ES-I3 (cell line): ENCODE results near the gene SELENOS.
A peak's percentile ranks its signal among the peaks of the same experiment; 100 is the strongest.

Source experiments
- H3K36me3 ChIP-seq: 2 replicates; pipeline ENCODE4 v1.6.1; 2013; ENCODE audit warnings: mild to moderate bottlenecking, low read length, control low read depth, moderate library complexity; ENCODE audit not compliant: insufficient read depth
- H3K4me1 ChIP-seq: 2 replicates; pipeline ENCODE4 v1.6.1; 2013; ENCODE audit warnings: mild to moderate bottlenecking, control low read depth, low read length; ENCODE audit not compliant: insufficient read depth
- H3K9ac ChIP-seq: 2 replicates; pipeline ENCODE4 v1.6.1; 2013; ENCODE audit warnings: low read depth, mild to moderate bottlenecking, low read length, moderate library complexity
- H3K9me3 ChIP-seq: 2 replicates; pipeline ENCODE4 v1.6.1; 2013; ENCODE audit warnings: mild to moderate bottlenecking, low read length, moderate library complexity; ENCODE audit not compliant: control insufficient read depth, insufficient read depth

SELENOS gene

GRCh38 chr15:101254157-101255050 lies 22.9 kb downstream of the SELENOS start:
- no peak overlapping the region for H3K9ac ChIP-seq
- no peaks in the 10 kb centered on the region for H3K36me3 ChIP-seq
- peaks cover 13% of the 10 kb centered on the region for H3K4me1 ChIP-seq
- no peaks in the 10 kb centered on the region for H3K9me3 ChIP-seq

DNA sequence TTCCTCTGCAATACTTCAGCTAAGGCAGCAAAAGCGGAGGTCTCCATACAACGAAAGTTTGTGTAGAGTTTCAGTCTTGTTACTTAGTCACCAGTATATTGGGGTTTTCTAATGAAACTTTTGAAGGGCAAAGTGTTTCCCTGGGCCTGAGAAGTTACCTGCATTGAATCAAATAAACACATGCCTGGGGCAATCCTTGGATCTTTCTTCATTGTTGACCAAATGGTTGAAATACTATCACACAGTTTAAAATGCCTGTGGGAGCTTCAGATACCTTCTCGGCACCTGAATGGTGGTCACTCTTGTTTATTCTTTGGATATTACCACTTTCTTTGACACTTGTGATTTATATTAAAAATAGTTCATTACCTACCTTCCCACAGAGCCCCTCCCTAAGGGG lies 24.4 kb downstream of the SELENOS start:
- H3K4me1 ChIP-seq, result peaks cover 14% of the 10 kb centered on the region; the same call in 1 of the 2 replicates
- peak overlapping the region; percentile 59 for H3K9ac ChIP-seq
- H3K9me3 ChIP-seq, result no peaks in the 10 kb centered on the region
- no peaks in the 10 kb centered on the region for H3K36me3 ChIP-seq

DNA sequence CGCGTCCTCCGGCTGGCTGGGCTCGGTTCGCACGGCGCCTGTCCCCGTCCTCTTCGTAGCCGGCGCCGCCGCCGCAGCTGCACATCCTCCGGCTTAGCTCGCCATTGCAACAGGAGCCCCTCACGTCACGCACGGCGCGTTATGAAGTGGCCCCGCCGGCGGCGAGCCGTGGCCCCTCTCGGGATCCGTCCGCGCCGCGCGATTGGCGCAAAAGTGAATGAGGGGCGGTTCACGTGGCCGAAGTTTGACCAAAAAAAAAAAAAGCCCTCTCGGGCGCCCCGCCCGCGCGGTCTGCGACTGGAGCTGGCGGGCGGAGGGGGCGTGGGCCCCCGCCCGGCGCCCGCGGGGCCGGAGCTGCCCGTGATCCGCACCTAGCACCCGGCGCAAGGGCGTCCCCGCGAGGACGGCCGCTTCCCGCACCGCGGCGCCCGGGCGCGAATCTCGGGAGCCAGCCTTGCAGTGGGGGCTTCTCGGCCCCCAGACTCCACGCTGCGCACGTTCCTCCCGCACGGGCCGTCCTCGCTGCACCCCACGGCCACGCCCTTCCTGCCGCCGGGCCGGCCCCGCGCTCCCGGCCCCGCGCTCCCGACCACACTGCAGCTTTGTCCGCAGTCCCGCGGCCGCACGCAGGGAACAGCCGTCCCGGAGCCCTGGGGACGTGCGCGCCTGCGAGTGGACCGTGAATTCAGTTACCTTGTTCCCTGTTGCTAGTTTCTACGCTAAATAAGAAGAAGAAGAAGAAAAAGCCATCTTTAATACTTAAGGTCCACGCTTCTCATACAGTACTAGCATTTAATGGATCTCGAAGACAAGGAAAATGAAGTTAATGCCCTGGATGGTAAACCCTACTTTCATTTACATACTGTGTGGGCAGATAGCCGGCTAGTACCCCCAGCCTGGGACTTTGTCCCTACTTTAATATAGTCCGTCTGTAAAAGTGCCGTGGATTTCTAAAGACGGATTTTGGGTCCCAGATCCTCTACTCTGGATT lies 25.2 kb downstream of the SELENOS start, which contains the start of gene CHSY1:
TSS of gene CHSY1 (minus strand) at position 219 of the 991 bp plus-strand sequence. CDS start 592 bp downstream, outside the sequence.
- H3K9ac ChIP-seq, result peak within 1 kb of the TSS; percentile 75
- peaks cover 20% of the 10 kb centered on the region; the same call in 1 of the 2 replicates for H3K4me1 ChIP-seq
- no peaks in the 10 kb centered on the region for H3K36me3 ChIP-seq
- no peaks in the 10 kb centered on the region for H3K9me3 ChIP-seq

DNA sequence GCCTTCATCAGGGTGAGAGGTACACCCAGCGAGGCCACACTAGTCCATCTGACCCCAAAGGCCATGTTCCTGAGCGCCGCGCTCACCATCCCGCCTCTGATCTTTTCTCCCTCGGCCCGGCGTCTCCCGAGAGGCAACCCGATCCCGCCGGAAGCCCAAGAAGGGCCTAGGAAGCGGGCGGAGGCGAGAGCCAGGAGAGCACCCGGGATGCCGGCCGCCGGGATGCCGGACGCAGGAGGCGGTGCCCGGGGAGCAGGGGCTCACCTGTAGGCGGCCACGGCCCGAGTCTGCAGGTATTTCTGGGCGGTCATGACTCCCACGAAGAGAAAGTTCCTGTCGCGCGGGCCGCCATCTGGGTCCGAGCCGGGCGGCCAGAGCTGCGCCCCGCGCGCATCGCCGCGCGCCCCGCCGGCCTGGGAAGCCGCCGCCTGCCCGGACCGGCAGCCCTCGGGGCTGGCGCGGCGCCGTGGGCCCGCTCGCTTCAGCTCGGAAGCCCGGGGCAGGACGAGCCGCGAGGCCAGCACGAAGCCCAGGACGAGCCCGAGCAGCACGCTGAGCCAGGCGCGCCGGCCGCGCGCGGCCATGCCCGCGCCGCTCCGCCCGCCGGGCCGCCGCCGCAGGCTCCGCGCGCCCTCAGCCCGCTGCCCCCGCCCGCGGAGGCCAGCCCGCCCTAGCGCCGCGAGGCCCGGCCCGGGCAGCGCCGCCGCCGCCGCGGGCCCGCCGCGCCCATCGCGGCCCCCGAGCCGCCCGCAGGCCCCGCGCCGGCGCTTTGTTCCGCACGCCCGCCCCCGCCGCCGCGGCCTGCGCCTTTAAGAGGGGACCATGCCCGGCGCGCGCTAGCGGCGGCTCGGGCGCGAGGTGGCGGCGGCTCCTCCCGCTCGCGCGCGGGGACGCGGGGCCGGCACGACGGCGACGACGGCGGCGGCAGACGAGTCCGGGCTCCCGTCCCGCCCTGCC lies 26.1 kb downstream of the SELENOS start:
- peak overlapping the region; percentile 75 for H3K9ac ChIP-seq
- H3K4me1 ChIP-seq, result peaks cover 20% of the 10 kb centered on the region; the same call in 1 of the 2 replicates
- no peaks in the 10 kb centered on the region for H3K9me3 ChIP-seq
- peaks cover 5% of the 10 kb centered on the region; the same call in 1 of the 2 replicates for H3K36me3 ChIP-seq

GRCh38 chr15:101250341-101250831 lies 26.9 kb downstream of the SELENOS start:
- Histone ChIP-seq H3K4me1 (peaks cover 24% of the 10 kb centered on the region; the same call in 1 of the 2 replicates), H3K9ac (peak overlapping the region; percentile 75), H3K36me3 (peaks cover 5% of the 10 kb centered on the region; the same call in 1 of the 2 replicates), H3K9me3 (no peaks in the 10 kb centered on the region)

- H3K4me1 ChIP-seq, result peaks cover 36% of the 10 kb centered on the region
- H3K9me3 ChIP-seq, result no peaks in the 10 kb centered on the region
- H3K36me3 ChIP-seq, result peaks cover 5% of the 10 kb centered on the region; the same call in 1 of the 2 replicates
- no peak overlapping the region for H3K9ac ChIP-seq
These were observed 29.0 kb downstream of the SELENOS start for GRCh38 chr15:101248274-101248673.

GRCh38 chr15:101246824-101247745 lies 30.2 kb downstream of the SELENOS start:
- H3K36me3 ChIP-seq, result peaks cover 11% of the 10 kb centered on the region; the same call in 1 of the 2 replicates
- peaks cover 44% of the 10 kb centered on the region for H3K4me1 ChIP-seq
- H3K9me3 ChIP-seq, result no peaks in the 10 kb centered on the region
- H3K9ac ChIP-seq, result no peak overlapping the region

DNA sequence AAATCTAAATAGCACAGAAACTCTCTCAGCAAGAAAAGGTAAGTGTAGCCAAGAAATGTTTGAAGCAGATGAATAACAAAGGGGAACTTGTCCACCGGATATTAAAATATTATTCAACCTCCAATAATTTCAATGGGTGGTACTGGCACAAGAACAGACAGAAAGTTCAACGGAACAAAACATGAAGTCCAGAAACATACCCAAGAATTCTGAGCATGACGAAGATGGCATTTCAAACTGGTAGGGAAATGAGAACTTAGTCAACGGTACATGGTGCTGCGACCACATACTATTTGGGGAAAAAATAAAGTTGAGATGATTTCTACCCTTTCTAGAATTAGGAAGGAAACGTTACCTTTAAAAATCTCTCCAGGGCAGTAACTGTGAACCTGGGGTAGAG lies 30.9 kb downstream of the SELENOS start:
- H3K9ac ChIP-seq, result no peak overlapping the region
- peaks cover 11% of the 10 kb centered on the region; the same call in 1 of the 2 replicates for H3K36me3 ChIP-seq
- H3K4me1 ChIP-seq, result peaks cover 47% of the 10 kb centered on the region
- H3K9me3 ChIP-seq, result no peaks in the 10 kb centered on the region

DNA sequence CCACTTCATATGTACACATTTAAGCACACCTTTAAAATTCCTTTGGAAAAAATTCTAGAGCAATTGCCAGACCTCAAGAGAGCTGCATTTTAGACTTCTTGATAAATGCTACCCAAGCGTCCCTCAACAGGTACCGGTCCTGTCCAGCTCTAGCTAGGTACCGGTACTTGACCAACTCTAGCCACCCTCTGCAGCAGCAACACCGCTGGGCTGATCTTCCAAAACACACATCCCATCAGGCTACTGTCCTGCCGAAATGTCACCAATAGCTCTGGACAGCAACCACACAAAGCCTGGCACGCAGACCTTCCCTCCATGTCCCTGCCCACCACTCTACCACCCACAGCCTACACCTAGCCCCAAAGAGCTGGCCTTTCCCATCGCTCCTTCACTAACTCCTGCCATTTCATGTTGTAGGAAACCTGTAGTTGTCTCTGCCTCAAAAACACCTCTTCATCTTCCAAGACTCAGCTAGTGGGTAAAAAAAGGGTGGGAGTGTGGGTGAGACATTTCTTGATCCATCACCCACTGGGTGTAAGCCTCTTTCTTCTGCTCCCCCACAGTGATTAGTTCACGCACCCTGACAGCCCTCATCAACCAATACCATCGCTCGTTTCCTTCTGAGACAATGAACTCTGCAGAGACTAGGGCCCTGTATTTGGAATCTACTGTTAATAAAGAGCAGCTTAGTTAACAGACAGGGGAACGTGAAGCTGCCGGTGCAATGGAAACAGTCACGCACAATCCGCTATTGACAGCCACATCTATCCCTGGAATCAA lies 32.2 kb downstream of the SELENOS start:
- Histone ChIP-seq H3K9ac (no peak overlapping the region), H3K9me3 (no peaks in the 10 kb centered on the region), H3K4me1 (peaks cover 47% of the 10 kb centered on the region), H3K36me3 (peaks cover 11% of the 10 kb centered on the region; the same call in 1 of the 2 replicates)

- Histone ChIP-seq H3K4me1 (peaks cover 47% of the 10 kb centered on the region), H3K9me3 (no peaks in the 10 kb centered on the region), H3K36me3 (peaks cover 11% of the 10 kb centered on the region; the same call in 1 of the 2 replicates), H3K9ac (no peak overlapping the region)
These were observed 33.1 kb downstream of the SELENOS start for GRCh38 chr15:101244036-101244781.

GRCh38 chr15:101243420-101243819 lies 33.9 kb downstream of the SELENOS start:
- Histone ChIP-seq H3K9ac (no peak overlapping the region), H3K36me3 (peaks cover 11% of the 10 kb centered on the region; the same call in 1 of the 2 replicates), H3K9me3 (no peaks in the 10 kb centered on the region), H3K4me1 (peaks cover 47% of the 10 kb centered on the region)
